Astrocyte of the cerebellum (primary cell): ENCODE results near the gene MBTD1.
"Not testable (repeated sequence)": the region's sequence is repeated elsewhere in the genome, so short reads cannot be mapped to it uniquely, and the experiment has no call there.

Source experiments
- DNase-seq: peaks from one replicate; pipeline ENCODE4 v3.0.0-alpha.2; 2011; ENCODE audit warnings: low read depth
- H3K4me3 ChIP-seq: 2 replicates; pipeline ENCODE4 v1.5.1; 2011; ENCODE audit warnings: mild to moderate bottlenecking, low read depth, low read length, moderate library complexity
- CTCF ChIP-seq: IDR thresholded peaks from 2 replicates; pipeline ENCODE4 v1.5.1; 2012; ENCODE audit warnings: low read length, low read depth, moderate library complexity, mild to moderate bottlenecking; ENCODE audit errors: missing control alignments
- in situ Hi-C: cut with HindIII; loops from 2 replicates; pipeline ENCODE4 v1.10.0; 2017; ENCODE audit warnings: low sequenced_read_pairs

The MBTD1 gene

GRCh38 chr17:51279183-51279582 lies 19.3 kb upstream of the MBTD1 start:
- in situ Hi-C loops: no loop called here
- TF ChIP-seq CTCF: no peak
- DNase-seq: no peak
- H3K4me3 ChIP-seq: no peak overlapping the region

- TF ChIP-seq CTCF: no peak
- no peak overlapping the region for H3K4me3 ChIP-seq
- DNase-seq: peak; percentile 57
- in situ Hi-C loops: no loop called here
Observed at GRCh38 chr17:51275381-51275780, 15.5 kb upstream of the MBTD1 start.

- in situ Hi-C loops: no loop called here
- no peak for DNase-seq
- no peak overlapping the region for H3K4me3 ChIP-seq
- TF ChIP-seq CTCF: no peak
Observed at GRCh38 chr17:51272812-51273211, 13.0 kb upstream of the MBTD1 start.

- in situ Hi-C loops: no loop called here
- DNase-seq: no peak
- no peak overlapping the region for H3K4me3 ChIP-seq
- TF ChIP-seq CTCF: no peak
Observed at GRCh38 chr17:51270636-51271035, 10.8 kb upstream of the MBTD1 start.

GRCh38 chr17:51269991-51270390 lies 10.1 kb upstream of the MBTD1 start:
- no peak for TF ChIP-seq CTCF
- no peak for DNase-seq
- in situ Hi-C loops: no loop called here
- no peak overlapping the region for H3K4me3 ChIP-seq

GRCh38 chr17:51264466-51264865 lies 4.6 kb upstream of the MBTD1 start:
- in situ Hi-C loops, DNase-seq, H3K4me3 ChIP-seq: not testable (repeated sequence)

GRCh38 chr17:51263006-51263405 lies 3.2 kb upstream of the MBTD1 start:
- no peak overlapping the region for H3K4me3 ChIP-seq
- in situ Hi-C loops: no loop called here
- DNase-seq: no peak
- no peak for TF ChIP-seq CTCF
